ENCODE measurements around the gene RAP1GAP2.

The RAP1GAP2 gene

GRCh38 chr17:2980211-2980903 is 184.1 kb downstream of the RAP1GAP2 start:
- Histone ChIP-seq H3K27me3 (ENCODE audit: control insufficient read depth, low read length) (no peaks in the 10 kb centered on the region), H4K20me1 (ENCODE audit: control insufficient read depth, insufficient read depth, low read depth, low read length) (no peaks in the 10 kb centered on the region), H3K4me3 (ENCODE audit: low read length) (no peak overlapping the region), H3K79me2 (ENCODE audit: control insufficient read depth, low read length) (no peaks in the 10 kb centered on the region), H3K4me2 (ENCODE audit: low read length) (no peak overlapping the region), H3K9me3 (ENCODE audit: control insufficient read depth, insufficient read depth, low read length) (no peaks in the 10 kb centered on the region), H3K36me3 (ENCODE audit: control insufficient read depth, low read length) (peaks cover 8% of the 10 kb centered on the region), H3F3A (ENCODE audit: control insufficient read depth, insufficient read depth) (no peaks in the 10 kb centered on the region), H3K27ac (ENCODE audit: low read depth, low read length) (no peak overlapping the region), H3K9me2 (replicated peaks; ENCODE audit: control insufficient read depth, low read length) (no peaks in the 10 kb centered on the region), H3K4me1 (ENCODE audit: control insufficient read depth, low read length) (no peaks in the 10 kb centered on the region)
- TF ChIP-seq EZH2phosphoT487 (IDR thresholded peaks at IDR 0.05; ENCODE audit: borderline replicate concordance, low read length), result no peak
- TF ChIP-seq, protein P1, sequence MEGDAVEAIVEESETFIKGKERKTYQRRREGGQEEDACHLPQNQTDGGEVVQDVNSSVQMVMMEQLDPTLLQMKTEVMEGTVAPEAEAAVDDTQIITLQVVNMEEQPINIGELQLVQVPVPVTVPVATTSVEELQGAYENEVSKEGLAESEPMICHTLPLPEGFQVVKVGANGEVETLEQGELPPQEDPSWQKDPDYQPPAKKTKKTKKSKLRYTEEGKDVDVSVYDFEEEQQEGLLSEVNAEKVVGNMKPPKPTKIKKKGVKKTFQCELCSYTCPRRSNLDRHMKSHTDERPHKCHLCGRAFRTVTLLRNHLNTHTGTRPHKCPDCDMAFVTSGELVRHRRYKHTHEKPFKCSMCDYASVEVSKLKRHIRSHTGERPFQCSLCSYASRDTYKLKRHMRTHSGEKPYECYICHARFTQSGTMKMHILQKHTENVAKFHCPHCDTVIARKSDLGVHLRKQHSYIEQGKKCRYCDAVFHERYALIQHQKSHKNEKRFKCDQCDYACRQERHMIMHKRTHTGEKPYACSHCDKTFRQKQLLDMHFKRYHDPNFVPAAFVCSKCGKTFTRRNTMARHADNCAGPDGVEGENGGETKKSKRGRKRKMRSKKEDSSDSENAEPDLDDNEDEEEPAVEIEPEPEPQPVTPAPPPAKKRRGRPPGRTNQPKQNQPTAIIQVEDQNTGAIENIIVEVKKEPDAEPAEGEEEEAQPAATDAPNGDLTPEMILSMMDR (IDR thresholded peaks at IDR 0.05; ENCODE audit: low read depth, low read length, poor library complexity, severe bottlenecking), result no peak

DNA sequence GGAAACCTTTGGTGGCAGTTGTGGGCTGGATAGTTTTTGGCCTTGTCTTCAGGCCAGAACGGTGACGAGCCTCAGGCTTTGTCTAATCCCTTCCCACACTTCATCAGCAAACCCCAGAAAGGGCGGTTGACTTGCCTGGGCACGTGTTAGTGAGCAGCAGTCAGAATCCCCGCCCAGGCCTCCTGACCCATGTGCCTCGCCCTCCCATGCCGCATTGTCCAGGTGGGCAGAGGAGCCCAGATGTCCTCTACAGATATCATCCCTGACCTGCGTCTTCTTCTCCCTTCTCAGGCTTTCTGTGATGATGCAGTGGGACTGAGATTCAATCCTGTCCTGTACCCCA is 184.6 kb downstream of the RAP1GAP2 start:
- H3K27ac ChIP-seq (ENCODE audit: low read depth, low read length), result no peak overlapping the region
- H3K4me3 ChIP-seq (ENCODE audit: low read length), result no peak overlapping the region
- H3K4me1 ChIP-seq (ENCODE audit: control insufficient read depth, low read length), result no peaks in the 10 kb centered on the region
- peaks cover 13% of the 10 kb centered on the region for H3K36me3 ChIP-seq (ENCODE audit: control insufficient read depth, low read length)
- H3K27me3 ChIP-seq (ENCODE audit: control insufficient read depth, low read length), result no peaks in the 10 kb centered on the region
- H3K4me2 ChIP-seq (ENCODE audit: low read length), result no peak overlapping the region
- no peaks in the 10 kb centered on the region for H3K9me2 ChIP-seq (replicated peaks; ENCODE audit: control insufficient read depth, low read length)
- no peaks in the 10 kb centered on the region for H3K79me2 ChIP-seq (ENCODE audit: control insufficient read depth, low read length)
- no peak for TF ChIP-seq EZH2phosphoT487 (IDR thresholded peaks at IDR 0.05; ENCODE audit: borderline replicate concordance, low read length)
- TF ChIP-seq, protein P1 (IDR thresholded peaks at IDR 0.05; ENCODE audit: low read depth, low read length, poor library complexity, severe bottlenecking), result no peak
- H3K9me3 ChIP-seq (ENCODE audit: control insufficient read depth, insufficient read depth, low read length), result no peaks in the 10 kb centered on the region
- H4K20me1 ChIP-seq (ENCODE audit: control insufficient read depth, insufficient read depth, low read depth, low read length), result no peaks in the 10 kb centered on the region
- H3F3A ChIP-seq (ENCODE audit: control insufficient read depth, insufficient read depth), result peaks cover 2% of the 10 kb centered on the region; the same call in 1 of the 2 replicates

- H3K9me2 ChIP-seq (replicated peaks; ENCODE audit: control insufficient read depth, low read length), result no peaks in the 10 kb centered on the region
- no peaks in the 10 kb centered on the region for H3K4me1 ChIP-seq (ENCODE audit: control insufficient read depth, low read length)
- no peaks in the 10 kb centered on the region for H3K27me3 ChIP-seq (ENCODE audit: control insufficient read depth, low read length)
- TF ChIP-seq EZH2phosphoT487 (IDR thresholded peaks at IDR 0.05; ENCODE audit: borderline replicate concordance, low read length), result no peak
- TF ChIP-seq, protein P1 (IDR thresholded peaks at IDR 0.05; ENCODE audit: low read depth, low read length, poor library complexity, severe bottlenecking), result no peak
- H3K4me3 ChIP-seq (ENCODE audit: low read length), result no peak overlapping the region
- H3K9me3 ChIP-seq (ENCODE audit: control insufficient read depth, insufficient read depth, low read length), result no peaks in the 10 kb centered on the region
- no peaks in the 10 kb centered on the region for H3K79me2 ChIP-seq (ENCODE audit: control insufficient read depth, low read length)
- H4K20me1 ChIP-seq (ENCODE audit: control insufficient read depth, insufficient read depth, low read depth, low read length), result no peaks in the 10 kb centered on the region
- H3K36me3 ChIP-seq (ENCODE audit: control insufficient read depth, low read length), result peaks cover 14% of the 10 kb centered on the region
- H3K4me2 ChIP-seq (ENCODE audit: low read length), result no peak overlapping the region
- H3K27ac ChIP-seq (ENCODE audit: low read depth, low read length), result no peak overlapping the region
- H3F3A ChIP-seq (ENCODE audit: control insufficient read depth, insufficient read depth), result peaks cover 4% of the 10 kb centered on the region; the same call in 1 of the 2 replicates
Observed at GRCh38 chr17:2981325-2981724, 185.1 kb downstream of the RAP1GAP2 start.

All from DOHH2 (cell line).